HEK293T (cell line): ENCODE results near the gene HSPB7.
"Not testable (repeated sequence)": the region's sequence is repeated elsewhere in the genome, so short reads cannot be mapped to it uniquely, and the experiment has no call there.

Source experiments
- CTCF ChIA-PET: fragments of 350-600 bp; formaldehyde crosslinking; extraction: SDS; loops from one replicate; lab custom pipeline; 2021; ENCODE audit warnings: antibody characterized with exemption, inconsistent platforms; lab: Yijun Ruan, JAX
- POLR2A ChIA-PET: fragments of 350-600 bp; formaldehyde crosslinking; extraction: SDS; loops from one replicate; lab custom pipeline; 2020; ENCODE audit warnings: antibody characterized with exemption, inconsistent platforms; lab: Yijun Ruan, JAX
- DNase-seq: peaks from one replicate; pipeline ENCODE4 v3.0.0; 2012; ENCODE audit warnings: mixed read lengths; ENCODE audit errors: extremely low spot score
- BHLHE40 ChIP-seq: fragments of 450-650 bp; IDR thresholded peaks from 2 replicates; pipeline ENCODE4 v1.6.1; 2016; ENCODE audit warnings: mild to moderate bottlenecking, moderate library complexity, borderline replicate concordance
- CTBP1 ChIP-seq: fragments of 450-650 bp; IDR thresholded peaks from 2 replicates; pipeline ENCODE4 v1.6.1; 2016; ENCODE audit warnings: borderline replicate concordance
- ELF4 ChIP-seq: fragments of 450-650 bp; IDR thresholded peaks from 2 replicates; pipeline ENCODE4 v1.6.1; 2017; ENCODE audit warnings: antibody characterized with exemption
- FOXA1 ChIP-seq: fragments of 450-650 bp; IDR thresholded peaks from 2 replicates; pipeline ENCODE4 v1.6.1; 2016; ENCODE audit warnings: mild to moderate bottlenecking
- FOXK2 ChIP-seq: fragments of 450-650 bp; IDR thresholded peaks from 2 replicates; pipeline ENCODE4 v1.6.1; 2016; ENCODE audit warnings: mild to moderate bottlenecking
- FOXM1 ChIP-seq: fragments of 450-650 bp; IDR thresholded peaks from 2 replicates; pipeline ENCODE4 v1.6.1; 2017; ENCODE audit warnings: mild to moderate bottlenecking, borderline replicate concordance
- HDGF ChIP-seq: fragments of 450-650 bp; IDR thresholded peaks from 2 replicates; pipeline ENCODE4 v1.6.1; 2017; ENCODE audit warnings: antibody characterized with exemption, borderline replicate concordance
- L3MBTL2 ChIP-seq: fragments of 450-650 bp; conservative IDR thresholded peaks from 2 replicates; pipeline ENCODE4 v1.6.1; 2016; ENCODE audit warnings: mild to moderate bottlenecking
- LEF1 ChIP-seq: fragments of 450-650 bp; IDR thresholded peaks from 2 replicates; pipeline ENCODE4 v1.6.1; 2017; ENCODE audit warnings: mild to moderate bottlenecking, borderline replicate concordance
- NFRKB ChIP-seq: fragments of 450-650 bp; IDR thresholded peaks from 2 replicates; pipeline ENCODE4 v1.6.1; 2016; ENCODE audit warnings: mild to moderate bottlenecking, moderate library complexity
- SP1 ChIP-seq: fragments of 450-650 bp; IDR thresholded peaks from 2 replicates; pipeline ENCODE4 v1.6.1; 2017
- SUZ12 ChIP-seq: fragments of 450-650 bp; IDR thresholded peaks from 2 replicates; pipeline ENCODE4 v1.6.1; 2016; ENCODE audit warnings: mild to moderate bottlenecking
- TARDBP ChIP-seq: fragments of 450-650 bp; IDR thresholded peaks from 2 replicates; pipeline ENCODE4 v1.6.1; 2016
- ZNF384 ChIP-seq: fragments of 450-650 bp; IDR thresholded peaks from 2 replicates; pipeline ENCODE4 v1.6.1; 2016
- TF ChIP-seq, protein P1 (sequence below): fragments of 450-650 bp; IDR thresholded peaks from 2 replicates; pipeline ENCODE4 v1.6.1; 2016

Gene HSPB7

DNA sequence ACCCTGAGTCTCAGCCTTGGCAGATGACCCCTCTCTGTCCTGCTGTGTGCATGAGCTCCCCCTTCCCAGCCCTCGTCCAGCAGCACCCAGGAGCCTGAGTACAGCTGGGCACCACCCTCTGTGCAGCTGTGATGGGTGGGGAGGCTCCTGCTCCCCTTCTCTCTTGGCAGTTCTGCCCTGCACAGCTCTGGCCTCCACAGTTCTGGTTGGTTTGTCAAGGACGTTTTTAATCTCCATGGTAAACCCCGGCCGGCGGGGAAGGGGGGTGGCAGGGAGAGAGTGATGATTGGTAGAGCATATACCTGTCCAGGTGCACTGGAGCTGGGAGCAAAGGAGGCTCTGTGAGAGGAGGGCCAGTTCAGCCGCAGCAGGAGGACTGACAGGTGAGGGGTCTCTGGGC lies 3.8 kb upstream of the HSPB7 start, which contains the start of gene CLCNKA:
Gene CLCNKA (plus strand): TSS at position 356 of the 400 bp plus-strand sequence. CDS start 584 bp downstream, outside the sequence.
- ChIA-PET POLR2A (no interaction called here), CTCF (no interaction called here)
- TF ChIP-seq ELF4 (no peak), SUZ12 (no peak), FOXK2 (no peak), NFRKB (no peak), SP1 (no peak), CTBP1 (no peak)
- no peak for DNase-seq

DNA sequence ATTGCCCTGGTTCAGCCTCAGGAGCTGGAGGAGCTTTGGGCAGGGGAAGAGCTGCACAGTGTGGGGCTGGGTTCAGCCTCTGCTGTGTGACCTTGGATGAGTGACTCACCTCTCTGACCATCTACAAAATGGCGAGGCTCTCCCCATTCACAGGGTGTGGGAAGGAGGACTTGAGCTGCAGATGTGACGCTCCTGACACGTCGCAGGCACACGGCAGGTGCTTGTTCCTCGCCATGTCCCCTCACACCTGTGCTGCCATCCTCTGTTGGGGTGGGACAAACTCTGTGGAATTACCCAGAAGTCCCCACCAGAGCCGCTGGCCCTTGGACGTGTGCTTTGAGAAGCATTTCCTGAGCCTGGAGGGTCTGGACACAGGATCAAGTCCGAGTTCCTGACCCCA lies 3.0 kb upstream of the HSPB7 start:
- CTCF ChIA-PET, POLR2A ChIA-PET, DNase-seq: not testable (repeated sequence)

DNA sequence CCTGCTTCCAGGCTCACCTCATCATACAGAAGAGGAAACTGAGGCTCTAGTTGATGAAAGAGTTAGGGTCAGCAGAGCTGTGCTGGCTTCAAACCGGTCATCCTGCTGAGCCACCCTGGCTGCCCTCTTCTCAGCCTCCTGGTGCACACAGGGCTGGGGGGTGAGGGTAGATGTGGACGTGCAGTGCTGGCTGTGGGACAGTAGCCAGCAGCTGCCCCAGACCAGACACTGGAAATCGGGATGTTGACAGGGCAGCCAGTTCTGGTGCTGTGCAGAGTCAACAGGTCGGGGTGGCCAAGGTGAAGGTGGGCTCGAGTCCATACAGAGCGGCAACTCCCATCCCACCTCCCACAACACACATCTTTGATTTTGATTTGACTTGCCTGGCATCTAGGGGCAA lies 2.5 kb upstream of the HSPB7 start:
- no peak for DNase-seq
- POLR2A ChIA-PET = no interaction called here
- CTCF ChIA-PET = interaction anchor here (0.7 to 1.0 kb wide), 2 partner anchors 10 to 18 kb away, joined by 3 read pairs; no protein-coding TSS in a partner anchor
- TF ChIP-seq ELF4 = no peak
- no peak for TF ChIP-seq L3MBTL2
- no peak for TF ChIP-seq BHLHE40
- no peak for TF ChIP-seq LEF1
- no peak for TF ChIP-seq FOXA1
- TF ChIP-seq ZNF384 = no peak
- TF ChIP-seq NFRKB = no peak
- no peak for TF ChIP-seq TARDBP

DNA sequence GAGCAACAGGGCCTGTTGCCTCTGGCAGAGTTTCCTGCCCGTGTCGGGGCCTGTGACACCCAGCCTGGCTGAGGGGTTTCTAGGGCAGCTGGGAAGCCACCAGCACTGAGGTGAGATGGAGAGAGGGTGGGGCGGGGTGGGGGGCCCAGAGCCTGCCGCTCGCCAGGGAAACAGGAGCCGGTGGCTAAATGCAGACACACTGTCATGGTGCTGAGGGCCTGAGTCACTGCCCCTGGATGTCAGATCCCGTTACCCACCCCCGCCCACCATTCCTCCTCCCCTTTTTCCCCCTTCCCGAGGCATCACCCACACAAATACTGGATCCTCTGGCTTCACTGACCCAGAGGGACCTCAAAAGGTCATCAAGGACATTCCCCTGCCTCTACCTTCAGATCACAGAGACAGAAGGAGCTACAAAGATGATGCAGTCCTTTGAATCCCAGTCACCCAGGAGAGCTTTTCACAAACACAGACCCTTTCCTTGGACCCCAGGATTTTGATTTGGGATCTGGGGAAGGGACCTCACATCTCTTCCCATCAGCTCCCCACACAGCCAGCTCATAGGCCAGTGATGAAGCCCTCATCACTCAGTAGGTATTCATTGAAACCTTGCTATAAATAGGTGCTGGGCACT lies 1.9 kb upstream of the HSPB7 start:
- CTCF ChIA-PET = interaction anchor here (0.7 to 1.0 kb wide), 2 partner anchors 10 to 18 kb away, joined by 3 read pairs; no protein-coding TSS in a partner anchor
- TF ChIP-seq NFRKB (no peak), ELF4 (no peak), FOXA1 (no peak), FOXM1 (no peak), SP1 (no peak), CTBP1 (no peak), LEF1 (no peak), HDGF (no peak), SUZ12 (no peak), ZNF384 (no peak)
- TF ChIP-seq, protein P1, sequence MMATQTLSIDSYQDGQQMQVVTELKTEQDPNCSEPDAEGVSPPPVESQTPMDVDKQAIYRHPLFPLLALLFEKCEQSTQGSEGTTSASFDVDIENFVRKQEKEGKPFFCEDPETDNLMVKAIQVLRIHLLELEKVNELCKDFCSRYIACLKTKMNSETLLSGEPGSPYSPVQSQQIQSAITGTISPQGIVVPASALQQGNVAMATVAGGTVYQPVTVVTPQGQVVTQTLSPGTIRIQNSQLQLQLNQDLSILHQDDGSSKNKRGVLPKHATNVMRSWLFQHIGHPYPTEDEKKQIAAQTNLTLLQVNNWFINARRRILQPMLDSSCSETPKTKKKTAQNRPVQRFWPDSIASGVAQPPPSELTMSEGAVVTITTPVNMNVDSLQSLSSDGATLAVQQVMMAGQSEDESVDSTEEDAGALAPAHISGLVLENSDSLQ = no peak
- POLR2A ChIA-PET = no interaction called here

DNA sequence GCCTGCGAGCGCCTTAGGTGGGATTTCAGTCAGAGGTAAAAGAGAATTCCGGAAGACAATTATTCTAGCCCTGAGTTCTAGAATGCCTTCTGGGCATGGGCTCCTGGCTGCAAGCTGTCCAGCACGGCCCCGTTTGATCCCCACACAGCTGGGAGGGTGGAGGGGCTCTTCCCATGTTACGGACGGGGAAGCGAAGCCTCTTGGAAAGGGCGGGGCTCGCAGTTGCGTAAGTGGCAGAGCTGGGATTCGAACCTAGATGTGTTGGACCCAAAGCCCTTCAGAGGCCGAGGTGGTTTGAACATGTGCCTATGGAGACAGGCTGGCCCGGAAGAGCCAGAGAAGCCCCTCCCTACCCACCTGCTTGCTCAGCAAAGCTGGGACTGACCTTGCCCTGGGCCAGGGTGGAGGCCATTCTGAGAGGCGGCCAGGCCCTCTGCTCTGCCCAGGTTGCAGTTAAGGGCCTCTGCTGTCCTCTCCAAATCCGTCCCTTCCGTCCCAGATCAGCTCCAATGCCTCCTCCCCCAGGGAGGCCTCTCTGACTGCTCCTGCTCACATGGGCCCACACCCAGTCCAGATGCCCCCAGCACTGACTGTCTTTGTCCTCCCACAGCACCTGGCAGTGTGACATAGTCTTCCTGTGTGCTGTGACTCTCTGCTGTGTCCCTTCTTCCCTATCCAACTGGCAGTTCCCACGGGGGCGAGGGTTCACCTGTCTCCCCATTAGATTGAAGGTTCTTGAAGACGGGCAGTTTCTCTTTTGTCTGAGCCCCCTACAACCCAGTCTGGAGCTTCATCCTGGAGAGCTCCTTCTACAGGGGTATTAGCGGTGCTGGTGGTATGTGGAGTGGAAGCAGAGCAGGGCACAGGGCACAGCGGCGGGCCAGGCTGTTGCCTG lies 1.2 kb upstream of the HSPB7 start:
- TF ChIP-seq FOXK2 (no peak), SP1 (no peak), FOXA1 (no peak), ZNF384 (no peak), NFRKB (no peak), SUZ12 (no peak), BHLHE40 (no peak), TARDBP (no peak), LEF1 (no peak), FOXM1 (no peak), CTBP1 (no peak)
- TF ChIP-seq, protein P1 = no peak
- CTCF ChIA-PET = interaction anchor here (1.0 to 1.1 kb wide), 2 partner anchors 9 kb away, joined by 3 read pairs; no protein-coding TSS in a partner anchor
- no peak for DNase-seq
- POLR2A ChIA-PET = no interaction called here

More for the DNA sequence above, 1.9 kb upstream of the HSPB7 start:
- DNase-seq = no peak

DNA sequence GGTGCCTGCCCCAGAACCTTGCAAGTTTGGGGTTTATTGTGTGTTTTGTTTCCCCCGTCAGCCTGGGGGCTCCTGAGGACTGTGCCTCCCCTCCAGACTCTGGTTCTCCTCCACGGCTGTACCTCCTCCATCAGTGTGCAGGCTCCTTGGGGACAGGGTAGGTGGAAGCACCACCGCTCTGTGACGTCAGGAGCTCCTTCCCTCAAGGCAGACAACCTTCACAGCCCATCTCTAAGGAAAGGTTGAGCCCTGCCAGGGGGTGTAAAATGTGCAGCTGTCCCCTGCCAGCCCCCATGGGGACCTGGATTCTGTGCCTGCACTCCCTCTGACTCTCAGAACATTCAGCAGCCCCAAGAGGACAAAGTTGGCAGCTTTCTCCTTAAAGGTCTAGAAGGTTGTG lies 465 bp upstream of the HSPB7 start:
- no peak for TF ChIP-seq BHLHE40
- no peak for TF ChIP-seq FOXK2
- TF ChIP-seq, protein P1 = no peak
- no peak for TF ChIP-seq HDGF
- TF ChIP-seq SUZ12 = no peak
- TF ChIP-seq NFRKB = no peak
- no peak for TF ChIP-seq ZNF384
- no peak for TF ChIP-seq LEF1
- no peak for TF ChIP-seq FOXM1
- TF ChIP-seq FOXA1 = no peak
- POLR2A ChIA-PET = no interaction called here
- CTCF ChIA-PET = interaction anchor here (0.9 to 1.1 kb wide), 3 partner anchors 8 to 220 kb away, joined by 3 read pairs; no protein-coding TSS in a partner anchor
- no peak for DNase-seq
